GM19395 (cell line): ENCODE measurements around the gene LRRC46.
A peak's percentile ranks its signal among the peaks of the same experiment; 100 is the strongest.

Experiments
- ATAC-seq: cut with Tn5 transposase; IDR thresholded peaks from one replicate; pipeline ENCODE4 v1.9.1; 2021; ENCODE audit warnings: mild to moderate bottlenecking, moderate library complexity; ENCODE audit not compliant: unreplicated experiment

Gene LRRC46

DNA sequence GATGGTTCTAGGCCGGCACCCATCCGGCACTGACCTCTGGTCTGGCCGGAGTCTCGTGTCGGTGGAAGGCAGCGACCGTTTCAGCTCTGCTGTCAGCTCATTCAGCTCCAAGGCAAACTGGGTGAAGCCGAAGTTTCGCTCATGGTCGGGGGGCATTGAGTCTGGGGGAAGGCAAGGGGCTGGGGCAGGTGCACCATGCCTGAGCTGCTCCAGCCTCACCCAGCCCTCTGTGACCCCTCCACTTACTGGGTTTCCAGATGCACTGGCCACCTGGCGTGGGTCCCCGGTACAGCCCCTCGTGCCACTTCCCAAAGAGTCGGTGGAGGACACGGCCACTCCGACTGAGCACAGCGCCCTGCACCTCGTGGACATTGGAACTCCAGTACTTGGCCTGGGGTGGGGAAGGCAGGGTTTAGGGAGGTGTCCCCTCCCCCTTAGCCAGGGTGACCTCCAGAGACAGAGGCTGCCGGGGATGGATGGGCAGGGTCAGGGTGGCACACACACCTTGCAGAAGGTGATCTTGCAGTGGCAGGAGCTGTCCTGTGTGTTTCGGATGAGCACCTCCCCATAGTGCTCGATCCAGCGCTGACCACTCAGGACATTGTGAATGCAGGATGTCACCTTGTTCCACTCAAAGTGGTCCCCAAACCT lies 22.5 kb upstream of the LRRC46 start:
- no peak for ATAC-seq

DNA sequence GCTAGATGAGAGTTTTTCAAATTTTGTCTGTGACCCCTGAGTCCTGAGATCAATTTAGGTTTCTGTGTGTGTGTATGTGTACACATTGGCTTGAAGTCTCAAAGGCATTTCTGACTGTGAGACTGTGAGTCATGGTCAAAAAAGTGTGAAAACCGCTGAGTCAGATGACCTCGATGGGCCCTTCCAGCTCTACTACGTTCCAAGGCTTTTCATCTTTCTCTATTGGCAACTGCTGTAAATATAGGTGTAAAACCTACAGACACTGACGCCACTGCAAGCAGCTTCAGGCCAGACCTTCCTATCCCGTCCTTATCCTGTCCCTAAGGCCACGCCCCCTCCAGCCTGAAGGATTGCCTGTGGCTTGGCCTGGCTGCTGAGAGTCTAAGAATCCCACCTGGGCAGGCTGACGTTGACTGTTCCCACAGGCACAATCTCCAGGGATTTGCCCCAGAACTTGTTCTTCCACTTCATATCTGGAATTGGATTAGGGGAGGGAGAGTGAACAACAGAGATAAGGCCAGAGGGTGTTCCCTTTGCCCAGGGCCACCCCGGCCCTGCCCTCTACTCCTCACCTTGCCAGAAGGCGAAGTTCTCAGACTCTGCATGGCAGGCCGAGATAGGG lies 21.2 kb upstream of the LRRC46 start:
- no peak for ATAC-seq

DNA sequence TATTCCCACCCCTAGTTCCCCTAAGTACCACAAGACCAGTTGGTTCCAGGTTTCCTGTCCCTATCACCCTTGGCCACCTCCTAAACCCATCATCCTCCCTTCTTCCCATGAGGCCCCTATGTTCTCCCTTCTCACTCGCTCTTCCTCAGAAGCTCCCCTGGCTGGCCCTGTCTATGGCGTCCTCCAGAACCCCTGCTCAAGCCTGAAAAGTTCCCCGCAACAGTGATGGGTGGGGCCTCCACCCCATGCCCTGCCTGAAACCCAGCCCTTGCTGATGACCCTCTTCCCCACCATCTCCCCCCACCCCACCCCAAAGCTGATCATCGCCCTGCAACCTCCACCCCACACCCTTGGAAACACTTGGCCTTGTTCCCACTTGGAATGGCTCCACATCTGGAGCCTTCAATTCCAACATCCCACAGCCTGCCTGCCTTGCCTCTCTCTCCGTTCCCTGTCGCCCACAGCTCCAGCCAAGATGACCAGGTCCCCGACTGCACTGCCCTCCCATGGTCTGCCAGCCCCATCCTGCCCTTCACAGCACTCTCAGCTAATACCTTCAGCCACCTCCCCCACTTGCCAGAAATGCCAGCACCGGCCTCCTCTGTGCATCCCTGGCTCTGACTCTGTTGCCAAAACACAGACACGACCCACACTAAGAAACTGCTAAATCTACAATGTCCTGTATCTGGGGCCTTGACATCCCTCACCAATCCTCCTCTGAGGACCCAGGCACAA lies 20.4 kb upstream of the LRRC46 start:
- ATAC-seq = no peak

DNA sequence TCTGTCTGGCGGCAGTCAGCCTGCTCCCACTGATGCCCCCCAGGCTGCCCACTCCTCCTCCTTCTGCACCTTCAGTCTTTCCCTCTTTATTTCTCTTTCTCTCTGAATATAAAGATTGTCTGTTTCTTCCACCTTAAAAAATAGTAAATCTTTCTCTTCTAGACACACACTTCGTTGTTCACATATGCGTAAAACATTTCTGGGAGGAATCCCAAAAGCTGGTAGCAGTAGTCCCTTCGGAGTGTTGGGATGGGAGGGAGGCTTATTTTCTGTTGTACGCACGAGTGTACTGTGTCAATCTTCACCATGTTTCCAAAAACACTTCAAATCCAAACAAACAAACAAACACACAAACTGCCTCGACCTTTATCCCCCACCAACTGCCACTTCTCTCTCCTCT lies 19.8 kb upstream of the LRRC46 start:
- ATAC-seq = no peak

DNA sequence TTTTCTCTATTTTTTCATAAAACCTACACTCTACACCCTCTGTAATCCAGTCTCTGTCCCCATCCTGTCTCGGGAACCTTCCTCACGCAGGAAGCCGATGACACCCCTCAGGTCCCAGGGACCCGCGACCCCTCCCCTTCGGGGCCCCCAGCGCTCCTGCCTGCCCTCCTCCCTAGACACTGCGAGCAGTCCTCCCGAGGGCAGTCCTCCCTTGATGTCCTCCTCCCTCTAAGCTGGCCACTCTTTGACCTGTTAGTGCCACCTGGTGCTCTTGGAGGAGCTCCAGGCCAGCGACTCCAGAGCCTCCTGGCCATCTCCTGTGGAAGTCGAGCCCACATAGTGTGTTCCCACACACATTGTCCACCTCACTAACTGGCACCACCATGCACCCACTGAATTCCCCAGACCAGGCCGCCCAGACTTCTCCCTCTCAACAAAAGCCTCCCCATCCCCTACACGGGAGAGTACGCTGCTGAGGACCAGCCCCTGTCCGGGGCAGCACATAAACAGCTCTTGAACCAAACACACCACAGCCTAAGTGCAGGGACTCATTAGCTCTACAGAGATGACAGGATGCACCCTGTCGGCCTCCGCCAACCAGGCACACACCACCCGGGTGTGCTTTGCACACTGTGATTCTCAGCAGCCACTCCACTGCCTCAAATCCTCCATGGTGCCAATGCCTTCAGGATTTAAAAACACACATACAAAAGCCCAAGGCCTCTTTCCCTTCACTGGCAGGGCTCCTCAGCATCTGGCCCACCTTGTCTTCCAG lies 19.1 kb upstream of the LRRC46 start:
- ATAC-seq = no peak

DNA sequence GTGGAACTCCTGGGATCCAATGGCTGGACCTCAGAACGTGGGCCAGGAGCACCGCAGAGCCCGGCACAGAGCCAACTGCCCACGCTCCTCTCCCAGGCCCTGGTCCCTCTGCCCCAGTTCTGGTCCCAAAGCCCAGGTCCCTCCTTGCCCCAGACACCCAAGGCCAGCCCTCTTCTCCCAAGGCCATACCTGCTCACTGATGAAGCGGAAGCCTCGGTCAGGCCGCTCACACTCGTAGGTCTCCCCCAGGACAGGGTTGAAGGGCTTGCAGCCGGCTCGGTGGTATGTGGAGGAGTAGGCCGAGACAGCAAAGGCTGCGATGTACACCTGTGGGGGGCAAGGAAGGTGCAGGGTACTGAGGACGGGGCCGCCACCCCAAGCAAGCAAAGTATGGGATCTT lies 18.4 kb upstream of the LRRC46 start:
- no peak for ATAC-seq

DNA sequence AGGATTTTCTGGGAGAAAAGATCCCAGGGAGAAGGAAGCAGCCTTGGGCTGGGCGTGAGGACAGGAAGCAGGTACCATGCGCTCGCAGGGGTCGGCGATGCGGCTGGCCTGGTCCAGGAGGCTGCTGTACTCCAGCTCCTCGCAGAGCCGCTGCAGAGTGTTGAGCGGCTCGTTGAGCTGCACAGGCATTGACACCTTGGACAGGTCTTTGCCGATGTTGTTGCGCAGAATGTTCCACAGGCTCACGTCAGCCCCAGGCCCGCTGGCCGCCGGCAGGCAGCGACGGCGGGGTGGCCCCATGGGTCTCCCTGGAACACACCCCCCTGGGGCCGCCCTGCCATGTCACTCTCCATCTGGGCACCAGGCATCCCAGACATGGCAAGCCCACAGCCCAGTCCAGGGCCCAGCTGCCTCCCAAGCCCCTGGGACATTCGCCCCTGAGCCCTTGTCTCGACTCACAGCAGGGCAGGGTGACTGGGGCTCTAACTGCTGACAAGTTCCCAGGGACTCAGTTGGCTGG lies 17.9 kb upstream of the LRRC46 start:
- no peak for ATAC-seq

DNA sequence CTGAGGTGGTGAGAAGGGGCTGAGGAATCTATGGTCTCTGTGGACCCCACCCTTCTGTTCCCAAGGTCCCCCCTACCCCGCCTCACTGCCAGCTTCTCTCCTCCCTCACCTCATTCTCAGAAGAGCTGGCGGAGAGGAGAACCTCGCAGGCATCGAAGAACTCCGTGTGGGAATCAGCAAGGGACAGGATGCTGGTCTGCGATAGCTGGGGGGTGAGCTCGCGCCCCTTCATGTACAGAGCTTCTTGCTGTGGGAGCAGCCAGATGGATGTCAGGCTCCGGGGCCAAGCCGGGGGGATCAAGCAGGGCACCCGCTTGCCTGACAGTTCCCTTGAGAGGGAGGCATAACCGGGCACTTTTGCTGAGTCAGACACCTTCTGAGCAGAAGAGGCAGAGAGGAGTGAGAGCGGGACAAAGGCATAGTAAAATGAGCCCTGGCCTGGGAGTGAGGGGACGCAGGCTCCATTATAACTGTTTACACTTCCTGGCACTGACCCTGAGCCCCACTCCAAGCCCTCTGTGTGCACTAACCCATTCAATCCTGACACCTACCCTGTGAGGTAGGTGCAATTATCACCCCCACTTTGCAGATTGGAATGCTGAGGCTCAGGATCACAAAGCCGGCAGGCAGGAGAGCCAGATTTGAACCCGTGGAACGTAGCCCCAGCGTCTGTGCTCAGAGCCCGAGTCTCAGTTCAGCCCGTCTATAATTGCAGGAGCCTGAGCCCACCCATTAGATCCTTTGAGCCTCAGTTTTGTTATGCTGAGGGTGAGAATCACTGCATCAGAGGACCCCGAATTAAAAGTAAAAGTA lies 16.2 kb upstream of the LRRC46 start:
- no peak for ATAC-seq

DNA sequence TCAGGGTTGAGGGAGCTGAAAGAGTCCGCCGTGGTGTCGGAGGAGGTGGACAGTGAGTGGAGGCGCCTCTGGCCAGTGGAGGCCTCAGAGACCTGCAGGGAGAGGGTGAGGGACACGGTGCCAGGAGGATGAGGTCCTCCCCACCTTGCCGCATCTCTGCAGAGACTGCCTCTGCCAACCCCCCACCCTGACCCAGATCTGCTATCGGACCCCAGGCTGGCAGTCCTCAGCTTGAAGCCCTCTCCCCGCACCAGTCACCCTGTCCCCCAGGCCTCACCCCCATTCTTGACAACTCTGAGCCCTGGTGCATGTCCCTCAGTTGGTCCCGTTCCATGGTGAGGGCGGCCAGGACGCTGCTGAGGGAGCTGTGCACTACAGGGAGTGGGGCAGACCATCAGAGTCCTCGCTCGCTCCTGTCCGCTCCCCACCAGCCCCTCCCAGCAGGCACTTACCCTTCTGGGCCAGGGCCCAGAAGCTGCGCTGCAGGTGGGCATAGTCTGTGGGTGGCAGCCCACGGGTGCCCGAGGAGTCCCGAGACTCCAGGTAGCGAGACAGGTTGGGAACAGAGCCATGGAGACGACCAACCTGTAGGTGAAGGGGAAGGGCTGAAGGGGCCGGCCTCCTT lies 15.2 kb upstream of the LRRC46 start:
- no peak for ATAC-seq

DNA sequence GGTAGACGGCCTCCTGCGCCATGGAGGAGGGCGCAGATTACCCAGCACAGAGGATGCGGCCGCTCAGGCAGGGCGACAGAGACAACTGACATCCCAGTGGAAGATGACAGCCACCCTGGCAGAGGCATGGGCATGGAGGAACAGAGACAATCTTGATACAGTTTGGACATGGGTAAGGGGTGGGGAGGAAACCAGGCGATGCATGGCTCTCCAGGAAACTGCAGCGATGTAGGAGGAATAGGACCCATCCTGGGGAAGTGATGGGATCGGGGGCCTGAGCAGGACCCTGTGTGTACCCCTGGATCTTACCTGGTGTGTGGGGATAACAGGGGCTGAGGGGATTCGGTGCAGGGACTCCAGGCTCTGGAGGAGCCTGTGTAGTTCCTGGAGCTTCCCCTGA lies 14.5 kb upstream of the LRRC46 start:
- ATAC-seq = no peak

DNA sequence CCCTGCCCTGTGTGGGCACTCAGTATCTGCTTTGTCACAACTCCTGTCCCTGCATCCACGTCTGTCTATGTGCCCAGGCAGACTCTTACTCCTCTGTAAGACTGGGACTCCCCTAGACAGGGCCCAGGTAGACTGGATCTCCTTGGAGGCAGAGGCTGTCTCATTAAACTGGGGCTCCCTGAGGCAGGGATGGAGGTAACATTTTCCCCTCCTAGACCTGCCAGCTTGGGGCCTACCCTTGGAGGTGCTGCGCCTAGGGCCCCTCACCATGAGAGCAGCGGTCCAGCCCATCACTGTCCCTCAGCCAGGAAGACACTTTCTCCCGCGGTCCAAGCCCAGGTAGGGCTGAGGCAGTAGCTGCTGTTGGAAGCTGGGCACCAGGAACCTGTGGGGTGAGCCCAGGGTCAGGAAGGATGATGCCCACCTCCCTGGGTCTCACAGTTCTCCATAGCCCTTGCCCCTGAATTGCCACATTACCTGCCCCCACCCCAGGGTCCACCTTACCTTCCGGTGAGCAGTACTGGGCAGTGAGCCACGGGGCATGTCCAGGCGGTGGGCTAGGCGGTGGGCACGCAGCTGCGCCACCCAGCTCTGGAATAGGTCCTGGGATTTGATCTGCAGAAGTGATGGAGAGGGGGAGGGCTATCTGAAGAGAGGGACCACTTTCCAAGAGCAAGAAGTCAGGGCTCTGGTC lies 13.3 kb upstream of the LRRC46 start:
- no peak for ATAC-seq

DNA sequence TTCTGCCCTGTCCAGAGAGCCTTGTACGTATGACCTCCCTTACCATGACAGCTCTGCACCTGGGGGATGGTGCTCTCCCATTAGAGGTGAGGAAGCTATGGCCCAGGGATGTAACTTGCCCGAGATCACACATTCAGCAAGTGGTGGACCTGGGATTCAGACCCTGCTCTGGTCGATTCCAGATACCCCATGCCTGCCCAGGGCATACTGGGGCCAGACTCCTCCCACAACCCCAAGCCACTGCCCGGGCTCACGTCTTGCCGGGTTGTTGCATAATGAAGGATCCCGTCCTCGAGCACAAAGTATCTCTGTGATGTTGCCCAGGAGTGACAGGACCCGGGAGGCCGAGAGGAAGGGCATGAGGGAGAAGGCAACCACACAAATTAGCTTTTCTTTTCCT lies 12.0 kb upstream of the LRRC46 start:
- ATAC-seq = no peak

DNA sequence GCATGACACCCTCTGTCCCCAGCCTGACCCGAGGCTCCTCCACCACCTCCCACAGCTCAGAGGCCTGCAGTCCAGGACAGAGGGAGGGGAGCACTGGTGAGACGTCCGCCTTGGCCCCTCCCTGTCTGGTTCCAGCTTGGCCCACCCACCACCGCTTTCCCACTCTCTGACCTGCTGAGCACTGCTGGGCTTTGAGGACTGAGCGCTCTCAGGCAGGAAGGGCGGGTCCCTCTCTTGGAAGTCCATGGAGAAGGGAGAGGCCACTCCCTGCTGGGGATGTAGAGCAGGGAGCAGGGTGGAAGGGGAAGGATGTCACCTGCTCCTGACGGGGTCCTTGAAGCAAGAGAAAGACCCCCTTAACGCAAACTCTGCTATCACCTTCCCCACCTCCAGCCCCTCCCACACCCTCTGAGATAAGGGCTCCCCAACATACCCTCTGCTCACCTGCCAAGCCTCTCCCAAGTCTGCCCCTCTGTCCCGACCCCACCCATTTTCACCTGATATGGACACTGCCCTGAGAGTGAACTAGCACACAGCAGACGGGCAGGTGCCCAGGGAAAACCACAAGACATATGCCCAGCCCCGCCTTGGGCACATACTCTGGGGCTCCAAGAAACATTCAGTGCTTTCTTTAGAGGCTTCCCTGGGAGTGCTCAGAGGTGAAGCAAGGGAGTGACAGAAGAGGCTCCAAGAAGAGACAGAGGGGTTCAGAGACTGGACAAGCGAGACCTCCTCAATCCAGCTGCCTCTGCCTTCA lies 11.3 kb upstream of the LRRC46 start:
- ATAC-seq = no peak

DNA sequence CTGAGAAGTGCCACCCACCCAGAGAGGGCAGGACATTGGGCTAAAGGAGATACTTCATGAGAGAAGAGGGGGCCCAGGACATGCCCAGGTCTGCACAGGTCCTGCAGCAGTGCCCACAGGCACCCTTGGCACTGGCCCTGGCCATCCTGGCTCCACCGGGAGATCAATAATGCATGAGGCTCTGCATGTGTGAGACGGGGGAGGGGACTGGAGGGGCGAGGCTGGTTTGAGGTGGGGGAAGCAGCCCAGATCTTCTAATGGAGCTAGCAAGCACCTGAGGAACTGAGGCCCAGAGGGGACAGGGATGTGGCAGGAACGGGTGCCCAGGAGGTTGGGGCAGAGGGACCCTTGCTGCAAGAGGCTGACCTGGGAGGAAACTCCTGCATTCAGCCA lies 10.4 kb upstream of the LRRC46 start:
- no peak for ATAC-seq

DNA sequence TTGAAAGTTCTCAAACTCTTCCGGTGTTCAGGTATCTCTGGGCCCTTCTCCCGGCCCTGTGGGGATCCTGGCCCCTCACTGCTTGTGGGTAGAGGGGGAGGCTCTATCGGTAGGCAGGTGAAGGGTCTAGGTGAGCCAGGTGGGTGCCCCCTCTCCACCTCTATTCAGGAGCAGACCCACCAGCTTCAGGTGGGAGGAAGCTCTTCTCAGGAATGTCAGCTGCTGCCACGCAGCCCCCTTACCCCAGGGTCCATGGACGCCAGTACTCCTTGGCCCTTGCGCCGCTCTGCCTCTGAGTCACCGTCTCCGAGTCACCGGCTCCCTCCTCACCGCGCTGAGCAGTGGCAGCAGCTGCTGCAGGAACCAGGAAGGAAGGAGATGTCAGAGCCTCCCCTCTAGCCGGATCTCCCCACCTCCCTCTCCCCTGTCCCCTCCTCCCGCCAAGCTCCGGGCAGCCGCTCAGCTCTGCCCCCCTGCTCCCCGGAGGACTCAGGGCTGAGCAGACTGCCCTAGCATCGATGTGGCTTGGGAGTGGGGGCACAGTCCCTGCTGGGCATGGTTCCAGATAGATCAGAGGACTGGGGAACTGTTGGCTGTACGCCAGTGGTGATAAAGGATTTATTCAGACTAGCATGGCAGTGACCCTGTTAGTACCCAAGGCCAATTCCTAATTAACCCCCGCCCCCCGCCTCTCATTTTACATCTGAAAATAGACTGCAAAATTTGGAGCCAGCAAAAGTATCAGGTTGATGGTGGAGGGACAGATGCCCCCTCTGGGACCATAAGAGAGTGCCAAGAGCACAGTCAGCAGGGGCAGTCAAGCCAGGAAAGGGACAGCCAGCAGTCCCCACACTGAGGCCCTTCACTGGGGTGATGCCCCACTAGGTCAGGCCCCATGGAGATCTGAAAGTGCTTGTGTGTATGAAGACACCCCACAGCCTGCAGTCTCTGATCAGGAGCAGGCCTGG lies 9.8 kb upstream of the LRRC46 start, which contains the start of gene OSBPL7:
Gene OSBPL7 (minus strand): TSS at position 371 of the 968 bp plus-strand sequence. CDS start 1,516 bp downstream, outside the sequence.
- peak; percentile 70 for ATAC-seq

DNA sequence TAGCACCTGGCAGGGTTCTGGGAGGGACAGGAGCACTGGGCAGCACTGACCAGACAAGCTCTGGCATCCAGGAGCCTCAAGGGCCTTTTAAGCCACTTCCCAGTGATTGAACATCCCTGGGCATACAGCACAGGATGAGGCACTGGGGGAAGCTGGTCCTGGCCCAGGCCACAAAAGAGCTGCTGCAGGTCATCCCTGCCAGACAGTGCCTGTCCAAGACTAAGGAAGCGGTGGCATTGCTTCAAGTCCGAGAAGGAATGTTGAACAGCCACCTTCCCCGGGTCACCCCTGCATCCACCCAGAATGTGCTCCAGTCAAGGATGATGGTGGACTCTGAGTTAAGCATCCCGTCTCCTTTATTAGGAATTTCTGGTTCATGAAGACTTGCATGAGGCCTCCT lies 8.7 kb upstream of the LRRC46 start:
- no peak for ATAC-seq

DNA sequence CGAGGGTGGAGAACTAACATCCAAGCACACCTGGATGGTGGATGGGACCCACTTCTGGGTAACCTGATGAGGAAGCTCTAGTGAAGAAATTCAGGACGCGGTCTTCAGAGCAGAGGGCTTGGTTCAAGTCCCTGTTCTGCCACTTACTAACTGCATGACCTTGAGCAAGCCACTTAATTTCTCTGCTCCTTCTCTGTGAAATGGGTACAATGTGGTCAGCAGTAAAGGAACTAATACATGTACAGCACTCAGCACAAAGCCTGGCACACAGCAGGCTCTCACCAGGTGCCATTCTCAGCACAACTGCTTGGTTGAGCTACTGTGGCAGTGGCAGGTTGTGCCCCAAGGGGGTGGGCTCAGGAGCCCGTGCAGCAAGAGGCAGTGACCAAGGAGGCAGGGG lies 8.0 kb upstream of the LRRC46 start:
- ATAC-seq = no peak
